Muscle layer of colon (tissue), 2 donors: ENCODE measurements around the gene COL5A1.

ENCODE experiments used
- H3K27ac ChIP-seq: one replicate; pipeline ENCODE4 v1.7.0; 2013; ENCODE audit warnings: low read depth, mild to moderate bottlenecking, low read length, moderate library complexity
- H3K27me3 ChIP-seq, 2 donors: one replicate each; pipeline ENCODE4 v1.7.0; 2013; ENCODE audit warnings: low read length in 2 of 2, mild to moderate bottlenecking in 2 of 2; ENCODE audit not compliant: insufficient read depth in 2 of 2, control insufficient read depth in 1 of 2
- H3K36me3 ChIP-seq: one replicate; pipeline ENCODE4 v1.7.0; 2013; ENCODE audit warnings: mild to moderate bottlenecking, low read length; ENCODE audit not compliant: insufficient read depth
- H3K4me1 ChIP-seq: one replicate; pipeline ENCODE4 v1.7.0; 2013; ENCODE audit warnings: mild to moderate bottlenecking, low read length; ENCODE audit not compliant: insufficient read depth
- H3K4me3 ChIP-seq, 2 donors: one replicate each; pipeline ENCODE4 v1.7.0; 2013; ENCODE audit warnings: low read length in 2 of 2, low read depth in 1 of 2, mild to moderate bottlenecking in 1 of 2, moderate library complexity in 1 of 2
- H3K9ac ChIP-seq: one replicate; pipeline ENCODE4 v1.7.0; 2013; ENCODE audit warnings: low read length
- H3K9me3 ChIP-seq: one replicate; pipeline ENCODE4 v1.7.0; 2013; ENCODE audit warnings: mild to moderate bottlenecking, low read length
- donor health status: abdominal sarcoma.
- donor health status: Adenocarcinoma of cecum.

The COL5A1 gene

GRCh38 chr9:134612715-134613114 lies 28.9 kb upstream of the COL5A1 start:
- H3K9ac ChIP-seq, result no peak overlapping the region
- H3K9me3 ChIP-seq, result peaks cover 5% of the 10 kb centered on the region
- H3K27me3 ChIP-seq, result no peaks in the 10 kb centered on the region
- H3K36me3 ChIP-seq, result no peaks in the 10 kb centered on the region
- H3K4me3 ChIP-seq, result no peak overlapping the region
- H3K4me1 ChIP-seq, result no peaks in the 10 kb centered on the region
- no peak overlapping the region for H3K27ac ChIP-seq

- Histone ChIP-seq H3K27me3 (no peaks in the 10 kb centered on the region), H3K4me1 (no peaks in the 10 kb centered on the region), H3K36me3 (no peaks in the 10 kb centered on the region), H3K4me3 (no peak overlapping the region), H3K9me3 (peaks cover 5% of the 10 kb centered on the region), H3K27ac (no peak overlapping the region), H3K9ac (no peak overlapping the region)
Observed at GRCh38 chr9:134614256-134614655, 27.3 kb upstream of the COL5A1 start.

- Histone ChIP-seq H3K4me3 (no peak overlapping the region), H3K27ac (no peak overlapping the region), H3K4me1 (no peaks in the 10 kb centered on the region), H3K36me3 (no peaks in the 10 kb centered on the region), H3K9ac (no peak overlapping the region), H3K9me3 (peaks cover 5% of the 10 kb centered on the region), H3K27me3 (no peaks in the 10 kb centered on the region)
Observed at GRCh38 chr9:134616341-134616740, 25.3 kb upstream of the COL5A1 start.

- Histone ChIP-seq H3K27me3 (no peaks in the 10 kb centered on the region), H3K9ac (no peak overlapping the region), H3K9me3 (peaks cover 5% of the 10 kb centered on the region), H3K36me3 (no peaks in the 10 kb centered on the region), H3K4me1 (no peaks in the 10 kb centered on the region), H3K27ac (no peak overlapping the region), H3K4me3 (no peak overlapping the region)
Observed at GRCh38 chr9:134617246-134617645, 24.4 kb upstream of the COL5A1 start.

GRCh38 chr9:134617836-134618162 lies 23.8 kb upstream of the COL5A1 start:
- no peaks in the 10 kb centered on the region for H3K9me3 ChIP-seq
- H3K4me1 ChIP-seq, result no peaks in the 10 kb centered on the region
- H3K27me3 ChIP-seq, result no peaks in the 10 kb centered on the region
- no peak overlapping the region for H3K27ac ChIP-seq
- H3K9ac ChIP-seq, result no peak overlapping the region
- H3K4me3 ChIP-seq, result no peak overlapping the region
- H3K36me3 ChIP-seq, result no peaks in the 10 kb centered on the region

- H3K9me3 ChIP-seq, result no peaks in the 10 kb centered on the region
- H3K36me3 ChIP-seq, result no peaks in the 10 kb centered on the region
- H3K27ac ChIP-seq, result no peak overlapping the region
- no peak overlapping the region for H3K9ac ChIP-seq
- no peak overlapping the region for H3K4me3 ChIP-seq
- H3K27me3 ChIP-seq, result no peaks in the 10 kb centered on the region
- no peaks in the 10 kb centered on the region for H3K4me1 ChIP-seq
Observed at GRCh38 chr9:134618163-134618832, 23.3 kb upstream of the COL5A1 start.

GRCh38 chr9:134618833-134619447 lies 22.7 kb upstream of the COL5A1 start:
- H3K4me1 ChIP-seq, result no peaks in the 10 kb centered on the region
- no peak overlapping the region for H3K27ac ChIP-seq
- no peak overlapping the region for H3K4me3 ChIP-seq
- H3K9ac ChIP-seq, result no peak overlapping the region
- H3K27me3 ChIP-seq, result no peaks in the 10 kb centered on the region
- no peaks in the 10 kb centered on the region for H3K9me3 ChIP-seq
- H3K36me3 ChIP-seq, result no peaks in the 10 kb centered on the region

GRCh38 chr9:134619448-134619982 lies 22.1 kb upstream of the COL5A1 start:
- no peaks in the 10 kb centered on the region for H3K27me3 ChIP-seq
- H3K36me3 ChIP-seq, result no peaks in the 10 kb centered on the region
- H3K4me3 ChIP-seq, result no peak overlapping the region
- no peak overlapping the region for H3K27ac ChIP-seq
- no peak overlapping the region for H3K9ac ChIP-seq
- H3K9me3 ChIP-seq, result no peaks in the 10 kb centered on the region
- no peaks in the 10 kb centered on the region for H3K4me1 ChIP-seq

- Histone ChIP-seq H3K4me3 (no peak overlapping the region), H3K36me3 (no peaks in the 10 kb centered on the region), H3K4me1 (no peaks in the 10 kb centered on the region), H3K9ac (no peak overlapping the region), H3K27me3 (no peaks in the 10 kb centered on the region), H3K27ac (no peak overlapping the region), H3K9me3 (no peaks in the 10 kb centered on the region)
Observed at GRCh38 chr9:134619983-134620661, 21.5 kb upstream of the COL5A1 start.

GRCh38 chr9:134620751-134621557 lies 20.6 kb upstream of the COL5A1 start:
- no peak overlapping the region for H3K27ac ChIP-seq
- H3K4me3 ChIP-seq, result no peak overlapping the region
- no peaks in the 10 kb centered on the region for H3K4me1 ChIP-seq
- H3K9me3 ChIP-seq, result no peaks in the 10 kb centered on the region
- H3K9ac ChIP-seq, result no peak overlapping the region
- H3K27me3 ChIP-seq, result no peaks in the 10 kb centered on the region
- H3K36me3 ChIP-seq, result no peaks in the 10 kb centered on the region

- Histone ChIP-seq H3K4me3 (no peak overlapping the region), H3K9ac (no peak overlapping the region), H3K4me1 (no peaks in the 10 kb centered on the region), H3K27ac (no peak overlapping the region), H3K9me3 (no peaks in the 10 kb centered on the region), H3K36me3 (no peaks in the 10 kb centered on the region), H3K27me3 (no peaks in the 10 kb centered on the region)
Observed at GRCh38 chr9:134621558-134622110, 20.0 kb upstream of the COL5A1 start.
